Measurements from ENCODE around the gene SENP7.
"Not testable (repeated sequence)": the region's sequence is repeated elsewhere in the genome, so short reads cannot be mapped to it uniquely, and the experiment has no call there.

Gene SENP7

DNA sequence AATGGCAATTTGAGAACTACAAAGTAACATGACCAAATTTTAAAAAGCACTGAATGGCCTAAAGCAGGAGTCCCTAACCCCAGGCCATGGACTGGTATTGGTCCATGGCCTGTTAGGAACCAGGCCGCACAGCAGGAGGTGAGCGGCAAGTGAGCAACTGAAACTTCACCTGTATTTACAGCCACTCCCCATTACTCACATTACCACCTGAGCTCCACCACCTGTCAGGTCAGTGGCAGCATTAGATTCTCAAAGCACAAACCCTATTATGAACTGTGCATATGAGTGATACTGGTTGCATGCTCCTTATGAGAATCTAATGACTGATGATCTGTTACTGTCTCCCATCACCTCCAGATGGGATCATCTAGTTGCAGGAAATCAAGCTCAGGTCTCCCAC, 48.8 kb downstream of the SENP7 start:
- no peak for DNase-seq (ENCODE audit: extremely low read depth in 1 of 2, low read depth in 1 of 2)

DNA sequence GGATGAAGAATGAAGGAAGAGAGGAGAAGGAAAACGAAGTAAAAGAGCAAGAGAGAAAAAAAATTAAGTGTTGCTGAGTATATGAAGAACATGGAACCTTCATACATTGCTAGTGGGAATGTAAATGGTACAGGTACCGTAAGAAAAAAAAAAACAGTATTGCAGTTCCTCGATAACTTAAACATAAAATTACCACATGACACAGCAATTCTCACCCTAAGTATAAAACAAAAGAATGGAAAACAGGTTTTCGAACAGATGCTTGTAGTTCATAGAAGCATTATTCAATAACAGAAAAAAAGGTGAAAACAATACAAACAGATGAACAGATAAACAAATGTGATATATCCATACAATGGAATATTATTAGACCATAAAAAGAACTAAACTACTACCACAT, 51.6 kb downstream of the SENP7 start:
- DNase-seq (ENCODE audit: extremely low read depth in 1 of 2, low read depth in 1 of 2) = no peak

DNA sequence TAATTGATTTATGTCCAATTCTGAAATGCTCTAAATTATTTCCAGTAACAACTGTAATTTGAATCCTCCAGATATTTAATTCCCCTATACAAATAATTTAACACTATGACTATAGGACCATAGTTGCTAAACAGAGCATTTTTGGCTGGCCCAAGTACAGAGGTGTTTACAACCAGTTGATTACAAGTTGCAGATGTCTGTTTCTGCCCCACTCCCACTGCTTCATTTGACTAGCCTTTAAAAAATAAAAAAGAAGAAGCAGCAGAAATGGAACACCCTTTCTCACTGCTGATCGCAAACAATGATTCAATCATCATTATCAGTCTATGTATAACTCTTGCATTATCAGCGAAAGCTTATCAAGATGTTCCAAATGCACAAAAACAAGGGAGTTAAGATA, 54.6 kb downstream of the SENP7 start:
- no peak for DNase-seq (ENCODE audit: extremely low read depth in 1 of 2, low read depth in 1 of 2)

DNA sequence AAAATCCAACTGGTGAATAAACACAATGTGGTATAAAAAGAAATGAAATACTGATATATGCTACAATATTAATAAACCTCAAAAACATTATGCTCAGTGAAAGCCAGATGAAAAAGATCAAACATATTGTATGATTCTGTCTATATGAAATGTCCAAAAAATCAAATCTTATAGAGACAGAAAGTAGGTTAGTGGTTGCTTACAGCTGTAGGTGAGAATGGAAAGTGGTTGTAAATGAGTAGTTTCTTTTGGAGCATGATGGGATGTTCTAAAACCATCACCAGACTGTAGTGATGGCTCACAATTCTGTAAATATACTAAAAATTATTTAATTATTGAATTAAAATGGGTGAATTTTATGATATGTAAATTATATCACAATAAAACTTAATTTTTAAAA, 58.4 kb downstream of the SENP7 start:
- DNase-seq (ENCODE audit: extremely low read depth in 1 of 2, low read depth in 1 of 2) = no peak

DNA sequence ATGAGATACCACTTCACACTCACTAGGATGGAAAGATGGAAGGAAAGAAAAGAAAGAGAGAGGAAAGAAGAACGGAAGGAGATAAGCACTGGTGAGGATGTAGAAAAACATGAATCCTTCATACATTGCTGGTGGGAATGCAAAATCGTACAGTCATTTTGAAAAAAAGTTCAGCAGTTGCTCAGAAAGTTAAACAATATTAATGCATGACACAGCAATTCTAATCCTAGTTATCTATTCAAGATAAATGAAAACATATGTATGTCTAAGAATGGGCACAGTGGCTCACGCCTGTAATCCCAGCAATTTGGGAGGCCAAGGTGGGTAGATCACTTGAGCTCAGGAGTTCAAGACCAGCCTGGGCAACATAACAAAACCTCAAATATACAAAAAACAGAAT, 59.1 kb downstream of the SENP7 start:
- DNase-seq (ENCODE audit: extremely low read depth in 1 of 2, low read depth in 1 of 2) = no peak

DNA sequence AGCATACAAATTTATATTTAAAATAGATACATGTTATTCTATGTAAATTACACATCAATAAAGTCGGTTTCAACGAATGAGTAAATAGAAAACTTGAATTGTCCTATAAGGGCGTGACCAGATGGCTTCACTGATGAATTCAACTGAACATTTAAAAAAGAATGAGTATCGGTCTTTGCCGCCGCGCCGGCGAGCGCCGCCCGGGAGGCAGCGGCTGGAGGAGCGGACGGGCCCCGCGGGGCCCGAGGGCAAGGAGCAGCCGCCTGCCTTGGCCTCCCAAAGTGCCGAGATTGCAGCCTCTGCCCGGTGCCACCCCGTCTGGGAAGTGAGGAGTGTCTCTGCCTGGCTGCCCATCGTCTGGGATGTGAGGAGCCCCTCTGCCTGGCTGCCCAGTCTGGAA, 74.4 kb downstream of the SENP7 start:
- DNase-seq (ENCODE audit: extremely low read depth in 1 of 2, low read depth in 1 of 2) = not testable (repeated sequence)

DNA sequence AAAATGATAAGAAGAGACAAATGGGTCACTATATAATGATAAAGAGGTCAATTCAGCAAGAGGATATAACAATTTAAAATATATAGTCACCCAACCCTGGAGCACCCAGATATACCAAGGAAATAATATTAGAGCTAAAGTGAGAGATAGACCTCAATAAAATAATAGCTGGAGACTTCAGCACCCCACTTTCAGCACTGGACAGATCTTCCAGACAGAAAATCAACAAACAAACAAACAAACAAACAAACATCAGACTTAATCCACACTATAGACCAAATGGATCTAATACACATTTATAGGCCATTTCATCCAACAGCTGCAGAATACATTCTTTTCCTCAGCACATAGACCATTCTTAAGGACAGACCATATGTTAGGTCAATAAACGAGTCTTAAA, 79.4 kb downstream of the SENP7 start:
- DNase-seq (ENCODE audit: extremely low read depth in 1 of 2, low read depth in 1 of 2) = no peak

DNA sequence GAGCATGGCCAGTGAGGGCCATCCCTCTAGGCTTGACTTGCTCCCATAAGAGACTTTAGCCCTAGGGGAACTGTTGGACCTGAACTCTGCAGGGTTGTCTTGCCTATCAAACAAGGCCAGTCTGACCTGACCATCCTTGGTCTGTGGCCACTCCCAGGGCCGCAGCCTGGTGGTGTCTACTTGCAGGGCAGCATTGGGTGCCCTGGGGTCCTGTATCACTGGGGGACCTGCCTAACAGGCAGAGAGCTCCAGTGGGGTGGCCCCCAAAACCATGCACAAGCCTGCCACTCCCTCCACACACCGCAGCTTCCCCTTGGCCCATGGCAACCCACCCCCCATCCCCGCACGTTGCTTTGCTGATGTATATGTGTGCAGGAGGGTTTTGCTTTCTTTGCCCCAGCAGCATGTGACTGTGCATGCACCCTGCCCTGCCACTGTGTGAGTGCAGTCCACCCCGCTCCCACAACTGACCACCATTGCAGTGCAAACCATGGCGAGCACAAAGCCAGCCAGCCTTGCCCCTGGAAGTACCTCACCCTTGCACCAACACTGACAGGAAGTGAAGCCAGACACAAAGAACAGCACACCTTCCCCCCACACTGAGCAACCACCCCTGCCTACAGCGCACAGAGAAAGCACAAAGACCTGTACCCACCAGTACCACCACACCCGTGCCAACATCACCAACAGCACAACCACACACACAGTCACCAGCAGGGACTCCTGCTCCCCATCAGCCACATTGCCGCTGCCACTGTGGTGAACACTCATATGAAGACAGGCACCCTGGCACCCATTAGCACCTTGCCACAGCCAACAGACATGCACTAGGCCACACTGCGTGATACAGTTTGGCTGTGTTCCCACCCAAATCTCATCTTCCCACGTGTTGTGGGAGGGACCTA, 88.8 kb downstream of the SENP7 start:
- peak in 1 of 2 donors; percentile 3 for DNase-seq (ENCODE audit: extremely low read depth in 1 of 2, low read depth in 1 of 2)

DNA sequence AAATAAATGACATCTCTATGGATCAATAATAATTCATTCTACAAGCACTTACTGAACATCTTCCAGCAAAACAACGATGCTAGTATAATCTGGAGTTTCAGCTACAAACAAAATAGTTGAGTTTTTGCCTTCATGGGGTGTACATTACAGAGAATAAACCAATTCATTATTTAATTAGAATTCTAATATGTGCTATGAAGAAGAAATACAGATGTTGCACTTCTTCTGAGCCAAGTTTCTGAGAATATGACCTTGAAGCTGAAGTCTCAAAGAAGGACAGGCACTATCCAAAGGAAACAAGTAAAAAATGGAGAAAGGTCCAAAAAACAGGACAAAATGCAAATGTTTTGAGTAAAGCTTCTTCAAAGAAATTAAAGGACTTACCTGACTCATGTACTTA, 94.2 kb downstream of the SENP7 start:
- DNase-seq (ENCODE audit: extremely low read depth in 1 of 2, low read depth in 1 of 2) = no peak

DNA sequence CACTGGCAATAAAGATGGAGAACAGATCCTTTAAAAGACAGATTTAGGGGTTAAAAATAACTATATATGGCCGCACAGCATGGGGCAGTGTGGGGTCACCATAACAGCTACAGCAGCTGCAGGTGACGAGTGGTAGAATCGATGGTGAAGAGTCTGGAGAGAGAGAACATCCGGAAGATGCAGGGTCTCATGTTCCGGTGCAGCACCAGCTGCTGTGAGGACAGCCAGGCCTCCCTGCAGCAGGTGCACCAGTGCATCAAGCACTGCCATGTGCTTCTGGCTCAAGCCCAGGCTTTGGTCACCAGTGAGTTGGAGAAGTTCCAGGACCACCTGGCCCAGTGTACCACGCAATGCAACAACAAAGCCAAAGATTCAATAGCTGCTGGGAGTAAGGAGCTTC, 98.9 kb downstream of the SENP7 start:
- DNase-seq (ENCODE audit: extremely low read depth in 1 of 2, low read depth in 1 of 2) = no peak

DNA sequence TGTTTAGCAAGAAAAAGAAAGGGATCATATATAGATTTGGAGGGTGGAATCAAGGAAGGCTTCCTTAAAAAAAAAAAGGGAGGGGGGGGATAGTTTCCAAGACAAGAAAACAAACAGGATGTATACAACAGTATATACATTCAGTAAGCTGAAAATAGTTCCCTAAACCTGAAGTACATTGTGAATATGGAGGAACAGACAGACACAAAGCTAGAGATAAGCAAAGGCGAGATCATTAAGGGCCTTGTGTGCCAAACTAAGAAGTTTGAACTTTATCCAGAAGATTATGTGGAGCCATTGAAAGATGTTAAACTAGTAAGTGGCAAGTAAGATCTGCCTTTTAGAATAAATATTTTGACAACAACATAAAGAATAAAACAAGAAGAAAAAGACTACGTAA, 99.4 kb downstream of the SENP7 start:
- DNase-seq (ENCODE audit: extremely low read depth in 1 of 2, low read depth in 1 of 2) = no peak

DNA sequence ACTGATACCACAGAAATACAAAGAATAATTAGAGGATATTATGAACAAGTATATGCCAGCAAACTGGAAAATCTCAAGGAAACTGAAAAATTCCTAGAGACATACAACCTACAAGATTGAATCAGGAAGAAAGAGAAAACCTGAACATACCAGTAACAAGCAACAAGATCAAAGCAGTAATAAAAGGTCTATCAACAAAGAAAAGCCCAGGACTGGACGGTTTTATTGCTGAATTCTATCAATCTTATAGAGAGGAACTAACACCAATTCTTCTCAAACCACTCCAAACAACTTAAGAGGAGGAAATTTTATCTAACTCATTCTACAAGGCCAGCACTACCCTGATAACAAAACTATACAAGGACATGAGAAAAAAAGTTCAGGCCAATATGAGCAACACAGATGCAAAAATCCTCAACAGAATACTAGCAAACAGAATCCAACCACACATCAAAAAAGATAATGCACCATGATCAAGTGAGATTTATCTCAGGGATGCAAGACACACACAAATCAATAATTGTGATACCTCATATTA, 121.5 kb downstream of the SENP7 start:
- DNase-seq (ENCODE audit: extremely low read depth in 1 of 2, low read depth in 1 of 2) = no peak

DNA sequence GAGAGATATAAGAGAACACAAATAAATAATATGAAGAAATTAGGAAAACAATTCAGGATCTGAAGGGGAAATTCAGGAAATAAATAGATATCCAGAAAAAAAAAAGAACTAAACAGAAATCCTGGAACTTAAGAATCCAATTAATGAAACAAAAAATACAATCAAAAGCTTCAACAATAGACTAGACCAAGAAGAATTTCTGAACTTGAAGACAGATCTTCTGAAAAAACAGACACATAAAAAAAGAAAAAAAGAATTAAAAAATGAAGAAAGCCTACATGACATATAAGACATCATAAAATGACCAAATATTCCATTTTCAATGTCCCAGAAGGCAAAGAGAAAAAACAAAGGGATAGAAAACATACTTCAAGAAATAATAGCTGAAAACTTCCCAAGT, 124.3 kb downstream of the SENP7 start:
- DNase-seq (ENCODE audit: extremely low read depth in 1 of 2, low read depth in 1 of 2) = no peak

DNA sequence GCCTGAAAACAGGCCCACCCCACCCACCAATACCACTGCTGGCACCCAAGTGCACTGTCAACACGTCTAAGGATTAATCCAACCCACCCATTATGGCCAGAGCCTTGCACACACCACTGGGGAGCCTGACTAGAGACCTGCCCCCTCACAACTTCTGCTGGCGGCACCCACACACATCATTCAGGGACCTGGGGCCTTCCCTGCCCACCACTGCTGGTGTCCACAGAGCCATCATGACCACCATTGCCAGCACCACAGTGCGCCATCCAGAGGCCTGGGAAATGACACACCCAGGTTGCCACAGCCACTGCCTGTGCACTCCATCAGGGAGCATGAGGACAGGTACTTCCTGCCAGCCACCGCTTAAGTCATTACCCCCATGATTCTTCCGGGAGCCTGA, 125.7 kb downstream of the SENP7 start:
- DNase-seq (ENCODE audit: extremely low read depth in 1 of 2, low read depth in 1 of 2) = no peak

DNA sequence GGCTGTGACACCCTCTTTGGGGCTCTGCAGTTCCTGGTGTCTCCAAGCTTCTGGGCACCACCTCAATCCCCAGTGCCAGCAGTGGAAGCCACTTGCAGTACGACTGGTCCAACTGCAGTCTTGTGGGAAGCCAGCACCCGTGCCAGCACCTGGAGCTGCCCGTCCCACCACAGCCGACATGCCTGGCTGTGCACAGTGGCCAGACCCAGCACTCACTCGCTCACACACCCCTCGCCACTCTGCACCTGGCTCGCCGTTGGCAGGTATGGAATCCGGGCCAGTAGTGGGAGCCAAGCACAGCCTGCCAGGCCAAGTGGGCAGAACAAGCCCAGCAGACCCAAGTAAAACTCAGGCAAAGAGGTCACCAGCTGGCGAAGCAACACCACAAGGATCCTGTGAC, 128.6 kb downstream of the SENP7 start:
- DNase-seq (ENCODE audit: extremely low read depth in 1 of 2, low read depth in 1 of 2) = no peak

DNA sequence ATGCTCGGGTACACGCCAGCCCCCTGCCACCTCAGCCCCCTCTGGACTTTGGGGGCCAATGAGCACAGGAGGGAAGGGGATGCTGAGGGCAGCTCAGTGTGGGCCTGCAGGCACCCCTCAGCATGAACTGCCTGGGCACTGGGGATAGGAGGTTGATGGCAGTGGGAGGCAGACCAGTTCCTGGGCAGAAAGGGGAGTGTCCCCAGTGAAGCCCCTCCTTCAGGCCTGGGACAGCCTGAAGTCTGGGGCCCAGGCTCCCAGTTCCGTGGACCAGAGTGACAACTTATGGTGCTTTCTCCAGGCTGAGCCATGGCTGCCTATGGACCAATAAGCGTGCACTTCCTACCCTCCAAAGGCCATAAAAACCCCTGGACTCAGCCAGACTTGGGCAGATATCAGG, 129.4 kb downstream of the SENP7 start:
- DNase-seq (ENCODE audit: extremely low read depth in 1 of 2, low read depth in 1 of 2) = no peak

DNA sequence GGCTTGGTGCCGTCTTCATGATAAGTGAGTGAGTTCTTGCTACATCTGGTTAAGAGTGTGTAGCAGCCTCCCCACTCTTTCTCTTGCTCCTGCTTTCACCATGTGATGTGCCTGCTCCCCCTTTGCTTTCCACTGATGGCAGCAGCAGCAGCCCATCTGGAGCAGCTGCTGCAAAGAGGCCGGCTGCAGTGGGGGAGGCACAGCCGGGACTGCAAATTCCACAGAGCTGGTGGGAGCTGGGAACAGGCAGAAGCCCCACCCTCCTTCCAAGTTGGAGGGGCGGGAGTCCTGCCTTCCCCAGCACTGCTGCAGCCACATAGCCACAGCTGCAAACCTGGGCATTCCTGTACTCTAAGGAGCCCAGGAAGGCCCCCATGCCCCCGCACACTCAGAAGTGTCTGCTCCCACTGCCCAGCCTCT, 129.8 kb downstream of the SENP7 start:
- no peak for DNase-seq (ENCODE audit: extremely low read depth in 1 of 2, low read depth in 1 of 2)

DNA sequence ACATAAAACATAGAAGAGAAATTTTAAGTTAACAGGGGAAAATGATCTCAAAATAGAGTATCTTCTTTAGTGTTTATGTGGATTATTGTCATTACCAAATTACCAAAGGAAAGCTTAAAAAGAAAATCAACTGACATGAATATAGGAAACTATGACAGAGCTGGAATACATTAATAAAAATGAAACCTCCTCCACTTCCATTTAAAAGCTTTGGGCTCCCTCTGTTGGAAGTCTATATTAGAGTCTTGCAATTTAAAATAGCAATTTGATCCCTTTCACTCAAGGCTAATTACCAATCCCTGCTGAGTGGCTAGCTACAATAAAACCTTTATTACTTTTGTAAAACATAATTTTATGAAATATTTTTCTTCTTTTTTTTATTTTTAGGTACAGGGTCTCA, 131.2 kb downstream of the SENP7 start:
- no peak for DNase-seq (ENCODE audit: extremely low read depth in 1 of 2, low read depth in 1 of 2)

DNA sequence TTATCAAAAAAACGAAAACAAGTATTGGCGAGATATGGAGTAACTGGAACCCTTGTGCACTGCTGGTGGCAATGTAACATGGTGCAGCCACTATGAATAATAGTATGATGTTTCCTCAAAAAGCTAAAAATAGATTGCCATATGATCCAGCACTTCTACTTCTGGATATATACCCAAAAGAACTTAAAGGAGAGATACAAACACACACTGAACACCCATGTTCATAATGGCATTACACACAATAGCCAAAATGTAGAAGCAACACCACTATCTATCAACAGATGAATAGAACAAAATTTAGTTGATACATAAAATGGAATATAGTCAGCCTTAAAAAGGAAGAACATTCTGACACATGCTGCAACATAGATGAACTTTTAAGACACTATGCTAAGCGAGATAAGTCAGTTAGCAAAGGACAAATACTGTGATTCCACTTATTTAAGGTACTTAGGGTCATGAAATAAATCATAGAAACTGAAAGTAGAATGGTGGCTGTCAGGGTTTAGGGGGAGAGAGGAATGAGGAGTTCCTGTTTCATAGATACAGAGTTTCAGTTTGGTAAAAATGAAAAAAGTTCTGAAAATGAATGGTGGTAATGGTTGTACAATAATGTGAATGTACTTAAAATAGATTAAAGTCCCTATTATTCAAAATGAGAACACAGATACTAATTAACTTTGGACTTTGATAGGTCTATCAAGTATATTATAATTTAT, 133.2 kb downstream of the SENP7 start:
- no peak for DNase-seq (ENCODE audit: extremely low read depth in 1 of 2, low read depth in 1 of 2)

DNA sequence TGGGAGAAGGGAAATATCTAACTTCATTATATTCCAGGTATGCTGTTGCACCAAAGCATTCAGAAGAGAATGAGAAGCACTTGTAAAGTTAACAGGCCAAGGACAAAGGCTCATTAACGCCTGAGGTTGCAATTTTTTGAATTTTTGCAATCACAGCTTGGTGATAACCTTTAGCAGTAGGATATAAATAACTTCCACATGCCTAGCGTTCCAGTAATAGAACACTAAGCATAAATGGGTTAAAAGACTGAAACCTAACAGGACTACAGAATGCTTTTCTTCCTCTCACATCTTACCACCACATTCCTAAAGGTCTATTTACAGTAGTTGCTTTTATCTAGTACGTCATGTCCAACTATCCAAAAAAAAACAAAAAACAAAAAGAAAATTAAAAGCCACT, 135.2 kb downstream of the SENP7 start:
- DNase-seq (ENCODE audit: extremely low read depth in 1 of 2, low read depth in 1 of 2) = no peak

DNA sequence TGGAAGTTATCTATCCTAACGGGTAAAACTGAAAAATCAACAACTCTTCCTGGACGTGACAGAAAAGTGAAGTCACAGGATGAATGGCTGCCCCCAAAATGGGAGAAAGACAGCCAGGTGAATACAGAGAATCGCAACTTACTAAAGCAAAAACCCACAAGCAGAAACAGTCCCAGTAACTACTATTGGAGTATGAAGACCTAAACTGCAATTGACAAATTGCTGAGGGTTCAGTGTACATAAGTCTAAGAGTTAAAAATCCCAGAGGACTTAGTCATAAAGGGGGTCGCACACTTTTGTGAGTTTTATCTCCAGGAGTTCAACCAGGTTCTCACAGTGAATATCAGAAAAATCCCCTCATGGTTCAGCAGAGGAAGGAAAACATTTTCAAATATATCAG, 135.8 kb downstream of the SENP7 start:
- DNase-seq (ENCODE audit: extremely low read depth in 1 of 2, low read depth in 1 of 2) = no peak

DNA sequence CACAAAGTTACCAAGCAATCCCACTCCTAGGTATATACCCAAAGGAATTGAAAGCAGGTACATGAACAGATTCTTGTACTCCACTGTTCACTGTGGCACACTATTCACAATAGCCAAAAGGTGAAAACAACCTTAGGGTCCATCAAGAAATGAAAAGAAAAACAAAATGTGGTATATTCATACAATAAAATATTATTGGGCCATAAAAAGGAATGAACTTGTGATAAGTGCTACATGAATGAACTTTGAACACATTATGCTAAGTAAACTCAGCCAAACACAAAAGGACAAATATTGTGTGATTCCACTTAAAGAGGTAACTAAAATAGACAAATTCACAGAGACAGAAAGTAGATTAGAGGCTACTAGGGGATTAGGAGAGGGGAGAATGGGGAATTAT, 137.4 kb downstream of the SENP7 start:
- DNase-seq (ENCODE audit: extremely low read depth in 1 of 2, low read depth in 1 of 2) = no peak
